NCI-H2107 treated with DMSO at 0.1 percent for 48 hours (cell line): ENCODE data around the gene HAGHL.
A peak's percentile ranks its signal among the peaks of the same experiment; 100 is the strongest.
"Not testable (repeated sequence)": the region's sequence is repeated elsewhere in the genome, so short reads cannot be mapped to it uniquely, and the experiment has no call there.

Experiments used
- DNase-seq: peaks from one replicate; lab custom pipeline; 2025; ENCODE audit not compliant: unreplicated experiment; lab: John Stamatoyannopoulos, UW

Gene HAGHL

GRCh38 chr16:732332-732731 is 5.4 kb downstream of the HAGHL start:
- no peak for DNase-seq

GRCh38 chr16:732936-733335 is 6.0 kb downstream of the HAGHL start:
- no peak for DNase-seq

GRCh38 chr16:733382-734207 is 6.7 kb downstream of the HAGHL start:
- DNase-seq: no peak

DNA sequence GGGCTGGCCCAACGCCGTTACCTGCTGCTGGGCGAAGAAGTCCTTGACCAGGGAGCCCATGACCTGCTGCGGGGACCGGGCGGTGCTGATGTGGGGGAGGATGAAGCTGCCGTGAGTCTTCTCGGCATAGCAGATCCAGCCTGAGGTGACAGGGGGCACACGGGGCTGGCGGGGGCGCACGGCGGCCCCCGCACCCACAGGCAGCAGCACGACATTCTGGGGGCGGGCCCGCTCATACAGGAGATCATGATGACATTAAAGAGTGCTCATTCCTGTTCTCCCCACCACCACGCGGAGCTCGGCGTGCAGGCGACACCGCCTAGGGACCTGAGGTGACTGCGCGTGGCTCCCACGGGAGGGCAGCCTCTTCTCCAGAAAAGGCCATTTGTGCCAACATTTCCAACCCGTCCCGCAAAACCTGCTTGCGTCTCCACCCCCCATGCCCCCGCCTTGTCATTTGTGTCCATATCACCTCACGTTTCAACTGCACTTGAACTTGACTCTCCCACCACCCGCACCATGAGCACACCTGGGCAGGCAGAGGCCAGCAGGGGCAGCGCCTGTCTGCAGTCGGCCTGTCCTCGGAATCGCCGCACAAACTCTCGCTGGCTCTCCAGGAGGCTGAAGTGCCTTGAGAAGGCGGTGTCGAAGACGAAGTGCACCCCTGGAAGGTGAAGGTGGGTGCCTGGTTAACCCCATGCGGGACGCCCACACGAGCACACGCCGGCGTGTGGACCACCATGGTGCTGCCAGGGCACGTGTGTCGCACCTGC is 7.5 kb downstream of the HAGHL start:
- DNase-seq: no peak

DNA sequence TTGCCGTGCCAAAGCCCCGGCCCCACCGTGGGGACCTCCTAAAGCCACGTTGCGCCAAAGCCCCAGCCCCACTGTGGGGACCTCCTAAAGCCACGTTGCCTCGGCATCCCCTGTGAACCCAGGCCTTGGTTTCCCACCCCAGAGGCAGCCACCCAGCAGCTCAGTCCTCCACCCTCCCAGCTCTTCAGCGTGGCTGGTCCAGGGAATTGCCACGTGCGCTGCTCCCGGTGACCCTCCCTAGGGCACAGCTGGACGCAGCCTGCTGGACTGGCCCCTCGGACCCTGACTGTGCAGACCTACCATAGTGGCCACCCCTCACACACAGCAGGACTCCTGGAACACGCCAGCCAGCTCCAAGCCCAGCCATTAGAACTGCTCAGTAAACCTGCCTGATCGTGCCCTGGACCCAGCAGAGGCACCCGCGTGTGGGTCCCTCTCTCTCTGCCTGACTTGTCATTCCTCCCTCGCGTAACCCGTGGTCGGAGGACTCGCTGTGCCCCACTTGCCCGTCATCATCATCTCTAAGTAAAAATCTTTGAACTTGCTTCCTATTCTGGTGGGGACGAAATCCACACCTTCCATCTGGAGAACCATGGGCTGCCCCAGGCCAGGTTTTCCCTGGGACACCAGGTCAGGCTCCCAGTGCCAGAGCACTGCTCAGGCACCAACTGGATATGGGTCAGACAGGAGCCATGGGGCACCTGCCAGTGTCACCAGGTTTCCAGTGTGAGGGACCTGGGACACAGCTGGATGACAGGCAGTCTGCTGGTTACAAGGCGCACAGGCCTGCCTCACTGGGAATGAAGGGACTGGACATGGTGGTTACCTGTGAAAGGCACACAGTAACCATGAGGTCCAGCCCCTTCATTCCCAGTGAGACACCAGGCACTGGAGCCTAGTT is 8.3 kb downstream of the HAGHL start:
- DNase-seq: no peak

- DNase-seq: no peak
Observed at GRCh38 chr16:735982-736453, 9.1 kb downstream of the HAGHL start.

GRCh38 chr16:736936-737481 is 10.1 kb downstream of the HAGHL start:
- no peak for DNase-seq

GRCh38 chr16:739560-740458 is 12.9 kb downstream of the HAGHL start:
- no peak for DNase-seq

- no peak for DNase-seq
Observed at GRCh38 chr16:740459-740763, 13.5 kb downstream of the HAGHL start.

DNA sequence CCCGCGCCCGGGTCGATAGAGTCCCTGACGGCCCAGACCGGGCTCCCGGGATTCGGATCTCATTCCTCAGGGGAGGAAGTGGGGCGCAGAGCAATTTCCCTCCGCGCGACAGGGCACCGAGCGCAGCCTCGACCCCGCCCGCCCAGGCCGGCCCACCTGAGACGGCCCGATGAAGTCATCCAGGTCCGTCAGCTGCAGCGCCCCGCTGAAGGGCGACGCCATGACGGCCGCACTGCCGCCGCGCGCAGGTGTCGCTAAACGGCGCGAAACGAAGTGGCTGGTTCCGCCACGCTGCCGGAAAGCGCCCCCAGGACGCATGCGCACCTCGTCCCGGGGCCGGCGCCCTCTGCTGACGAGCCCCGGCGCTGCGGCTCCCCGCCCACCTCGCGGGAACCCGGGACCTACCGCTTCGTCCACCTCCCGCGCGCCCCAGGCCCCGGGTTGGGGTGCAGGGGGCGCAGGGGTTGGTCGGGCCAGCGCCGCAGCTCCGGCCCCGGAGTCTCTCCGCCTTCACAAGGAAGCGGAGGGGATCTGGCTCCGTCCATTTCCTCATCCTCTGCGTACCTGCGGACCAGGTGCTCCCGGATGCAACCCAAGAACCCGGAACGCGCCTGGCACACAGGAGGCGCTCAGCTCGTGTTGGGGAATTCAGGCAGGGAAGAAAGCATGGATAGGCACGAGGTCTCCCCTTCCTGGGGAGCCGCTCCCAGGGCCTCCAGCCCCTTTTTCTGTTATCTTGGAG is 14.0 kb downstream of the HAGHL start, which contains the start of gene CIAO3:
TSS of gene CIAO3 (minus strand) at position 234 of the 742 bp plus-strand sequence. CDS start at position 222, 12 bp downstream.
- DNase-seq: peak; percentile 51

DNA sequence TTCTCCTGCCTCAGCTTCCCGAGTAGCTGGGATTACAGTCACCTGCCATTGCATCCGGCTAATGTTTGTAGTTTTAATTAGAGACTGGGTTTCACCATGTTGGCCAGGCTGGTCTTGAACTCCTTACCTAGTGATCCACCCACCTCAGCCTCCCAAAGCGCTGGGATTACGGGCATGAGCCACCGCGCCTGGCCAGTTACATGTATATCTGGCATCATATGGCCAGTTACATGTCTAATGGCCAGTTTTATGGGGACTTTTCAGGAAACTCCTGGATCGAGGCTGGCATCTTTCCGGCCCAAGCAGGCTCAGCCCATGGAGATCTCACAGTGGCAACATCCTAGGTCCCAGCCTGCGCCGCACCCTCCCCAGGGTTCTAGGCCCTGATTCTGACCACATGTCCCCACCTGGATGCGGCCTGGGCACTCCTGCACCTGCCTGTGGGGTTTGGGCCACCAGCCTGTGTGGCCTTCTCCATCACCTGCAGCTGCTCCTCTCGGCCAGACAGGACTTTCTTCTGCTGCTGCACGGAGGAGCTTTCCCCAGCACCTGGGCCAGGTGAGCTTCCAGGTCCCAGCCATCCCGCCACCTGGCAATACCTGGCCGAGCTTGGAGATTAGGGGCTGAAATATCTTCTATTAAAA is 15.2 kb downstream of the HAGHL start:
- no peak for DNase-seq

GRCh38 chr16:742894-743293 is 16.0 kb downstream of the HAGHL start:
- not testable (repeated sequence) for DNase-seq

DNA sequence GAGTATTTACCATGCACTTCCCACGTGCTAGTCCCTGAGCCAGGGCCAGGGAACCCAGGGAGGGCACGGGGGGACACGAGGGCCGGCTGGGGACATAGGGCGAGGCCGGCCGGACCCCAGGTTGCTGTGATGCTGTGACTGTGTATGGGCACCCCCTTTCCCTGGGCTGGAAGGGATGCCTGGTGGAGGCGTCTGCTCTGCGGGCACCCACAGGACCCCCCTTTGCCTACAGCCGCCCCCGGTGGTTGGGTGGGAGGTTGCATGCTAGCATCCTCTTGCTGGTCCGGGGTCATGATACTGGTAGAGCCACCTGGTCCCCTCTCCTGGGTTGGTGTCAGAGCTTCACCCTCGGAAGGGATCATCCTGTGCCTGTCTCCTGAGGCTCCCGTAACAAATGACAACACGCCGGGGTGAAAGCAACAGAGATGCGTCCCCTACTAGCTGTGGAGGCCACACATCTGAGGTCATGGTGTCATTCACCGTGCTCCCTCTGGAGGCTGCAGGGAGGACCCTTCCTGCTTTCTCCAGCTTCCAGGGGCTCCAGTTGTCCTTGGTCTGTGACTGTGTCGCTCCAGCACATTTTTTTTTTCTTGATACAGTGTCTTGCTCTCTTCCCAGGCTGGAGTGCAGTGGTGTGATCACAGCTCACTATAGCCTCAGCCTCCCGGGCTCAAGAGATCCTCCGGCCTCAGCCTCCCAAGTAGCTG is 17.0 kb downstream of the HAGHL start:
- DNase-seq: no peak

GRCh38 chr16:745739-746138 is 18.8 kb downstream of the HAGHL start:
- no peak for DNase-seq

DNA sequence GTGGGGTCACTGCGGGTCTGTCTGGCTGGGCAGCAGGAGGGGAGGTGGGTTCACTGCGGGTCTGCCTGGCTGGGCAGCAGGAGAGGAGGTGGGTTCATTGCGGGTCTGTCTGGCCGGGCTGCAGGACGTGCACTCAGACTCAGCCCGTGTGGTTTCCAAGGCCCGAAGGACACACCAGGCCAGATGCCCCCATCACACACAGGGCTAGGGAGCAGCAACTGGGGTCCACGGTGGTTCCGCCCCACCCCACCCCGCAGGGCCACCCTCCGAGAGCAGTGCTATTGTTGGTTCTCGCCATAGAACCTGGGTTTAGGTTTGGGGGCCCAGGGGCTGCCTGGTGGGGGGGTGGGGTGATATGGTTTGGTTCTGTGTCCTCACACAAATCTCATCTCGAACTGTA is 19.7 kb downstream of the HAGHL start:
- no peak for DNase-seq

DNA sequence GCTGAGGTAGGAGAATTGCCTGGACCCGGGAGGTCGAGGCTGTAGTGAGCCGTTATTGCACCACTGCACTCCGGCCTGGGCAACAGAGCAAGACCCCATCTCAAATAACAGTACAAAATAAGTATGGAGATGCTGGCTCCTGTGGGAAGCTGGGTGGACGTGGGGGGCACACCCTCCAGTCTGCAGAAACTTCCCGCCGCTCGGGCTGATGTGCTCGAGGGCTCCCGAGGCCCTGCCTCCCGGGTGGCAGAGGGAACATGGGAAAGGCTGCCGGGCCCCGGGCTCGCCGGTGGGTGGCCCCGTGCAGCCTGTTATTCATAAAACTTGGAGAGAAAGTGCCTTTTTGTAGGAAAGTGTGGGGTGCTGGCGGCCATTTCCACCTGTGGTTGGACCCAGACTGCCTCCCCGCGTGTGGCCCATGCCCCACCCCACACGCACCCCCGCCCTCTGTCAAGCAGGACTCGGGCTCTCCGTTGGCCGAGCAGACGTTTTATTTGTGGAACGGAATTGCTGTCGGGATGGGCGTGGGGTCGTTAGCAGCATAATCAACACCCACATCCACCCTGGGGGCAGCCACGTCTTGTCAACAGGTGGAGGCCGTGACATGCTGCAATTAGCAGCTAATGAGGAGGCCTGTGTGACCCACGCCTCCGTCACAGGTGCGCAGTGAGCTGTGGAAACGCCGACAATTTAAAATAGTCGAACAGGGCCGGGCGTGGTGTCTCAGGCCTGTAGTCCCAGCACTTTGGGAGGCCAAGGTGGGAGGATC is 21.3 kb downstream of the HAGHL start:
- no peak for DNase-seq

GRCh38 chr16:749010-749409 is 22.1 kb downstream of the HAGHL start:
- no peak for DNase-seq
